Iris pigment epithelial cell (primary cell): ENCODE measurements around the gene SETD6.
"Not testable (repeated sequence)": the region's sequence is repeated elsewhere in the genome, so short reads cannot be mapped to it uniquely, and the experiment has no call there.

ENCODE experiments used
- DNase-seq: peaks from one replicate; pipeline ENCODE4 v3.0.0-alpha.2; 2011; ENCODE audit warnings: low read depth

SETD6 gene

GRCh38 chr16:58542291-58542690 is 27.0 kb downstream of the SETD6 start:
- DNase-seq = no peak

- no peak for DNase-seq
These were observed 28.4 kb downstream of the SETD6 start for GRCh38 chr16:58543685-58544084.

- no peak for DNase-seq
These were observed 33.1 kb downstream of the SETD6 start for GRCh38 chr16:58548378-58548777.

DNA sequence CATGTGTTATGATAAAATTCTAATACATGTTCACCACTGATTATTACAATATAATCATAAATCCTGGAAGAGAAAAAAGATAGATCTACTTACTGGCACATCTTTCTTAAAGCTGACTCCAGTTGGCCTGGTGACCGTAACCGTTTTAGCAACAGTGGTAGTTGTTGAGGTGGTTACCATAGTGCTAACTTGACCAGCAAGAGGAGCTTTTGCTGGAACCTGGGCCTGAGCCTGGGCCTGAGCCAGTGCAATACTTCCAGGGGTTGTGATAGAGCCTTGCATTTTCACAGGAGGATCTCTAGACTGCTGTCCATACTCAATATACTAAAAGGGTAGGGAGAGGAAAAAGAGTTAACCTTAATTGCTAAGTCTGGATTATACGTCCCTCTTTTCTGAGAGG is 36.2 kb downstream of the SETD6 start:
- peak; percentile 7 for DNase-seq

DNA sequence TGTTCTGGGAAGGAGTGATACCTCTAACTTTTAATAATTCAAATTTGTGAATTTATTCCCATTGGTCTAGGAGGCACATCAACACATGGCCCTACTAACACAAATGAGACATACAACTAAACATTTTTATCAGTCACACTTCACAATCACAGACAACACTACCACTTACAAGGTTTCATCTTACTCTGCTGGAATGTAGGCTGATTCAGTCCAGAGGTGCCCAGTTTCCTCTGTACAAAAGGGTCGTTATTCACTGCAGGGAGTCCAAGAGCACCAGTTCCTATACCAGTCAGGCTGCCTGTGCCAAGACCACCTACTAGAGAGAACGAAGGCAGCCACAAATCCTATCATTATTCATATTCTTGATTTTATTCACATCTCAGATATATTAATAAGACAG is 41.4 kb downstream of the SETD6 start:
- peak; percentile 59 for DNase-seq

DNA sequence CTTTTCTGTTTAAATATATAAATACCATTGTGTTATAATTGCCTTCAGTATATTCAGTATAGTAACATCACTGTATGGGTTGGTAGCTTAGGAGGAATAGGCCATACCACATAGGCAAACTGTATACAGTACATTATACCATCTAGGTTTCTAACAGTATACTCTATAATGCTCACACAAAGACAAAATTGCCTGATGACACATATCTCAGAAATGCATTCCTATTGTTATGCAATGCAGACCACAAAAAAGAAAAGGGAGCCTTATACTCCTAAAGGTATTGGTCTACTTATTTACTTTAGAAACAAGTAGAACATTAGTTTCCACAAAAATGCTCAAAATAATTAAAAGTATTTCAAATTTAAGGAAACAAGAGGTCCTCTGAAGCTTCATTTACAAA is 47.9 kb downstream of the SETD6 start:
- peak; percentile 79 for DNase-seq

DNA sequence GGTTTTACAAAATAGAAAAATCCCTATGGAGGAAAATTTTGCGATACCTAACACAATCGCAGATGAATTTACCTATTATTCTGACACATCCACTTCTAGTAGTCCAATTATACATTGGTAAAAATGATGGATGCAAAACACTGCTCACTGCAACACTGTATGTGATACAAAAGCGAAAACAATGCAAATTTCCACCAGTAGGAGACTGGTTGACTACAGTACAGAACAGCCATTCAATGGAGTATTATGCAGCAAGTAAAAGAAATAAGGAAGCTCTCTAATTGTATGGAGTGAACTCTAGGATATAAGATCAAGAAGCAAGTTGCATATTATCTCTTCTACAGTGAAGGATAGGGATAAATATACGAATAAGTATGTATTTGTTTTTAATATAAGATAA is 48.5 kb downstream of the SETD6 start:
- DNase-seq = no peak

GRCh38 chr16:58565697-58566096 is 50.4 kb downstream of the SETD6 start:
- DNase-seq = not testable (repeated sequence)
